ENCODE data around the gene DENND1B.

- TF ChIP-seq CTCF (conservative IDR thresholded peaks at IDR 0.05; ENCODE audit: low read depth, low read length), result no peak
- TF ChIP-seq EZH2 (IDR thresholded peaks at IDR 0.05; ENCODE audit: borderline replicate concordance, low read depth, low read length, poor library complexity, severe bottlenecking), result no peak
Observed at GRCh38 chr1:197590687-197591086, 184.6 kb downstream of the DENND1B start.
